NCI-H345 treated with DMSO at 0.1 percent for 48 hours (cell line): ENCODE measurements around the gene RPL36AL.
"Not testable (repeated sequence)": the region's sequence is repeated elsewhere in the genome, so short reads cannot be mapped to it uniquely, and the experiment has no call there.

Source experiments
- DNase-seq: peaks from one replicate; lab custom pipeline; 2025; ENCODE audit not compliant: unreplicated experiment; lab: John Stamatoyannopoulos, UW

Gene RPL36AL

DNA sequence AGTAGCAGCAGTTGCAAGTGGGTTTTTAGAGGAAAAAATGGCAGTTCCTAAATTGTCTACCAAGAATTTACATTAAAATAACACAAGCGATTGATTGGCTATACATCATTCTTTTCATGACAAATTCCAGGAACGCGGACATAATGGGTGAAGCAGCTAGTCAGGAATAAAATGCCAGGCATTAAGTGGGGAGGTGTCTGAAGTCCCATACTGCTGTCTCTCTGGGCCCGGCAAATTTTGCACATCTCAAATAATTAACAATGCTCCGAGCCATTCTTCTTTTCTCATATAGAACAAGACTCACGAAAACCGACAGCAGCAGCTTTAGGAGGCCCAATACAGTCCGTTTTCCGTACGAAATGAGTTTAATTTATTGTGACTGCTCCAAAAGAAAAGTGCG is 696 bp downstream of the RPL36AL start:
- DNase-seq = no peak

DNA sequence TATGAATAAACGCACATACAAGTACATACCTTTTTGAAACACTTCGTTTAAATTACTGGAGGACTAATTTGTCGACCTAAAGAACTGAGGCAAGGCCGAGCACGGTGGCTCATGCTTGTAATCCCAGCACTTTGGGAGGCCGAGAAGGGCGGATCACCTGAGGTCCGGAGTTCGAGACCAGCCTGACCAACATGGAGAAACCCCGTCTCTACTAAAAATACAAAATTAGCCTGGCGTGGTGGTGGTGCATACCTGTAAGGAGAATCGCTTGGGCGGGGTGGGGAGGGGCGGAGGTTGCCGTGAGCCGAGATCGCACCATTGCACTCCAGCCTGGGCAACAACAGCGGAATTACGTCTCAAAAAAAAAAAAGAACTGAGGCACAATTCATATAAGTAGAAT is 1.2 kb downstream of the RPL36AL start:
- not testable (repeated sequence) for DNase-seq

DNA sequence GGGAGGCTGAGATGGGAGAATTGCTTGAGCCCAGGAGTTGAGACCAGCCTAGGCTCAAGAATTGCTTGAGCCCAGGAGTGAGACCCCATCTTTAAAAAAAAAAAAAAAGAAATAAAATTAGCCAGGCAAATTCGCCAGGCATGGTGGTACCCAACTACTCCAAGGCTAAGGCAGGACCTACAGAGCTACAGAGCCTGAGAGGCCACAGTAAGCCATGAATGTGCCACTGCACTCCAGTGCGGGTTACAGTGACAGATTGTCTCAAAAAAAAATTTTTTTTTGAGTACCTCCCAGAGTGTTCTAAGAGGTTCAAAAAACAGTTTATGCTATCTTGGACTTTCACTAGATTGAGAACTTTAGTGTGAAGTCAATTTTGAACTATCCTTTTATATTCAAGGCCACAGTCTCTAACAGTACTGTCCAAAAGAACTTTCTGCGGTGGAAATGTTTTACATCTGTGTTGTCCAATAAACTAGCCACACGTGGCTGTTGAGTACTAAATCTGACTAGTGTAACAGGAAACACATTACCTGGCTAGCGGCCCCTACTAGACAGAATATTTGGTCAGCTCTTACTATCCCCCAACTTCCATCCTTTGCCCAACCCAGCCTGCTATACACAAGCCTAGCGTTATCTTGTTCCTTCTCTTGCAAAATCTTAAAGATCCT is 2.4 kb downstream of the RPL36AL start:
- no peak for DNase-seq

DNA sequence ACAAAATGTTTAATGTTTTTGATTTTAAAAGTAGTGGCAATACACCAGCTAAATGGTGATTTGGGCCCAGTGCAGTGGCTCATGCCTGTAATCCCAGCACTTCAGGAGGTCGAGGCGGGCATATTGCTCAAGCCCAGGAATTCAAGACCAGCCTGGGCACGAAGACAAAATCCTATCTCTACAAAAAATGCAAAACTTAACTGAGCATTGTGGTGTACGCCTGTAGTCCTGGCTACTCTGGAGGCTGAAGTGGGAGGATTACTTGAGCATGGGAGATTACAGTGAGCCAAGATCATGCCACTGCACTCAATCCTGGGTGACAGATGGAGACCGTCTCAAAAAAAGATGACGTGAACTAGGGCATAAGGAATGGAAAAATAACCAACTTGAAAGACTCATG is 4.7 kb downstream of the RPL36AL start:
- DNase-seq = no peak

DNA sequence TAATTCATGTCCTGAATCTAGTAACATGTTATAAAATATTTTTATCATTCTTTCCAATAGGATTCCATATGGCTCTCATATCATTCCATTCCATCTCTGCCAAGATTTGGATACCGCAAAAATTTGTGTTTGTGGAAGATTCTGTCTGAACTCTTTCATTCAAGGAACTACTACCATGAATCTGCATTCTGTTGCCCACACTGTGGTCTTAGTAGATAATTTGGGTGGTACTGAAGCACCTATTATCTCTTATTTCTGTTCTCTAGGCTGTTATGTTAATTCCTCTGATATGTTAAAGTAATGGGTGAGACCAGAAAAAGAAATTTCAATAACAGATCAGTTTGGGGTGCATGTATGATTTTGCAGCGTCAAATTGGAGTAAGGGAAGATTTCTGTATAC is 6.2 kb downstream of the RPL36AL start:
- no peak for DNase-seq

DNA sequence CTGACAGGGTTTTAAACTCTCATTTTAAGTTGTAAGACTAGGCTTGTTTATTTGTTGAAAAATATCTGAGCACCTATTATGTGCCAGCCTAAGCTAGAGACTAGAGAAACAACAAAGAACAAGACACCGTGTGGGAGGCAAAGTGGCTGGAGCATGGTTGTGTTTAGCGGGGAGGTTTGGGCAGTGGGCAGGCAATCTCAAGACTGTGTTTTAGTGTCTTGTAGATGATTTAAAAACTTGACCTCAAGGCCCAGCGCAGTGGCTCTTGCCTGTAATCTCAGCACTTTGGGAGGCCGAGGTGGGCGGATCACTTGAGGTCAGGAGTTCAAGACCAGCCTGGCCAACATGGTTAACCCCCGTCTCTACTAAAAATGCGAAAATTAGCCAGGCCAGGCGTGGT is 7.8 kb downstream of the RPL36AL start:
- DNase-seq = no peak

DNA sequence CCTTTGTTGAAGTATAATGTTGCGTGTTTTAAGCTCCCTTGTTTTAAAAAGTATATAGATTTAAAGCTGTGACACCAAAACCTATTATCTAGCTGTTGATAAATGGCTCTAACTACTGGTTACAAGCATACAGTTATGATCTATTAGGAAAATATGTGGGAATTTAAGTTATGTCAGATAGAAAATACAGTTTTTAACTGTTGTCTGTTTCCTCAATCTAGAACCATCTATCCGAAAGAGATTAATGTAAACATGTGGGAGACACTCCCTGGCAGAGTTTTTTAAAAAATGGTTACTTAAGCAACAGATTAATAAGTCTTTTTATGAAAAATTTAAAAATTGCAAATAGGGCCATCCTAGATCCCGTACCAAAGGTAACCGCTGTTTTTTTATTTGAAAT is 8.2 kb downstream of the RPL36AL start:
- DNase-seq = no peak

DNA sequence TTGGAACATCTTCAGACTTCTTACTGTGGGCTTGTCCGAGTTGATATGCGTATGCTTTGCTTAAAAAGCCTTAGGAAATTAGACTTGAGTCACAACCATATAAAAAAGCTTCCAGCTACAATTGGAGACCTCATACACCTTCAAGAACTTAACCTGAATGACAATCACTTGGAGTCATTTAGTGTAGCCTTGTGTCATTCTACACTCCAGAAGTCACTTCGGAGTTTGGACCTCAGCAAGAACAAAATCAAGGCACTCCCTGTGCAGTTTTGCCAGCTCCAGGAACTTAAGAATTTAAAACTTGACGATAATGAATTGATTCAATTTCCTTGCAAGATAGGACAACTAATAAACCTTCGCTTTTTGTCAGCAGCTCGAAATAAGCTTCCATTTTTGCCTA is 12.8 kb downstream of the RPL36AL start:
- no peak for DNase-seq

DNA sequence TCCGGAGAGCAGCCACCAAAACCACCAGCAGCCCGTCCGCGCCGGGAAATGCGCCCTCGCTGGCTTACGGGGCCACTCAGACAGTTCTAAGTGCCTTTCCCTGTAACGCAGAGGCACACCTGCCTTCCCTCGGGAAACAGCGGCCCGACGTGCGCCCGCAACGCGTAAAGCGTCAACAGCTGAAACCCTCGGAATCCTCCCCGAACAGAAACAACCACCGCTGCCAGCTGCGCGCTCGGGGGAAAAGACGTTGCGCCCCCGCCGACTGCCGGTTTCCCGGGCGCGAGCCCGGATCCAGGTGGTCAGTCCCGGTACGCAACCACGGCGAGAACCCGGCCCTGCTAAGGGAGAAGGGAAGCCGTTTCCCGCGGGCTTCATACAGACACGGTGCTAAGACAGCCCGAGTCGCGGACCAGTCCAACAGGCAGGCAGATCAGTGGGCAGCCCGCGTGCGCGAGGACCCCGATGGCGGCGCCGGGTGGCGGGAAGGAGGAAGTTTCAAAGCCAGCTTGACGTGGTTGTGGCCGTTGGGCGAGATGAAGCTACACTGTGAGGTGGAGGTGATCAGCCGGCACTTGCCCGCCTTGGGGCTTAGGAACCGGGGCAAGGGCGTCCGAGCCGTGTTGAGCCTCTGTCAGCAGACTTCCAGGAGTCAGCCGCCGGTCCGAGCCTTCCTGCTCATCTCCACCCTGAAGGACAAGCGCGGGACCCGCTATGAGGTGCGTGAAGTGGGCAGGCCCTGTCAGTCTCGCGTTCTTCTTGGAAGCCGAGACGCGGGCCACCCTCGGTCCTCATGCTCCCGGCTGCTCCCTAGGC is 21.7 kb downstream of the RPL36AL start, which contains the start of gene LRR1:
LRR1 (plus strand) TSS at position 456 of the 816 bp plus-strand sequence; CDS start at position 537, 81 bp downstream.
- peak; percentile 80 for DNase-seq

DNA sequence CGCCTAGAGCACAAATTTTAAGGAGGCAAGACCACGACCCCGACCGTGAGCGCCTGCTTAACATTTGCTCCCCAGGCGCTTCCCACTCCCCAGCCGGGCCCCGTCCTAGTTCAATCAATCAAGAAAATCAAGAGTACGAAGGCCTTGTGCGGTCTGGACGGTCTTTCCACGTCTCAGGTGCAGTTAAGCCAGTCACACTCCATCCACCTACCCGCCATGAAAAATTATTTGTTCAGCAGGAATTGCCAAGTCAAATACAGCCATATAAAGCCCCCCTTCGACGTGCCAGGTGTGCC is 22.3 kb downstream of the RPL36AL start:
- no peak for DNase-seq

DNA sequence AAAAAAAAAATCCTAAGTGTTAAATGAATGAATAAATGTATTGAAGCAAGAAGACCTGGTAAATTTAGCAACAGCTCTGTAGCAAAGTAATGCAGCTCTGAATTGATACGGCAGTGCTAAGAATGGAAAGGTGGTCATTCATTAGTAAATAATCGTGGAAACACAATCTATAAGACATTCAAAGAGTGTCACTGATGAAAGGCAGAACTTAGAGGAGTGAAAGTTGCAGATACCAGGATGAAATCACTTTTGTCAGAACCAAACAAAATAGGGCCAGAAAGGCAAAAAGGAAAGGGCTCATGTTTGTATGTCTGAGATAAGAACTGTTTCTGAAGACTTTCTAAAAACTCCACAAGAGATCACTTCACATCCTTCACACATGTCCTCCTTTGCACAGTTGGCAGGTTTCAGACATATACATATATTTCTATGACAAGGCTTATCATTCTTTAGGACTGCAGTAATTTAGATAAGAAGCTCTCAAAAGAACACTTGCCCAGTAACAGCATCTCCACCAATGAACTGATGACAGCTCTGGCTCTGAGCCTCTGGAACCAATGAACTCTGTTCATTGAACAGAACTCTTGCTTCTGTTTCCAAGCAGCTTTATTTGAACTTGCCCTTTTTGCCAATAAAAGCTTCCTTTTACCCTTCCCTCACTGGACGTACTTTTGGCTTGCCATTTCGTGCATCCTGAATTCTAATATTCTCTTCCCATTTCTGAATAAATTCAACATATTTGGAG is 25.9 kb downstream of the RPL36AL start:
- DNase-seq = no peak

DNA sequence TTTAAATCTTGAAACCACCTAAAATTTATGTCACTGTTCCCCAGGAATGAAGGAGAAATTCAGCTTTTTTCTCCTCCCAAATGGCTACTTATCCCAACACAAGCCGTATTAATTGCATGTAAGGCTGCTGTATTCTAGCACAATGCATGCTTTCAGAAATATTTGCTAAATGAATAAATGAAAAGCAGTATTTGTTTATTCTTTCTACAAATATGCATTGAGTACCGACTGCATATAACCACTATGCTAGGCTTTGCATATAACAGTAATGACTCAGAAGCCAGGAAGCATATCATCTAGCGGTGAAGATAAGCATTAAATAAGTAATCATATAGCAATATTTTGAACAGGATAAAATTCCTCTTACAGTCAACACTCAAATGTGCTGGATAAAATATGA is 27.4 kb downstream of the RPL36AL start:
- no peak for DNase-seq

DNA sequence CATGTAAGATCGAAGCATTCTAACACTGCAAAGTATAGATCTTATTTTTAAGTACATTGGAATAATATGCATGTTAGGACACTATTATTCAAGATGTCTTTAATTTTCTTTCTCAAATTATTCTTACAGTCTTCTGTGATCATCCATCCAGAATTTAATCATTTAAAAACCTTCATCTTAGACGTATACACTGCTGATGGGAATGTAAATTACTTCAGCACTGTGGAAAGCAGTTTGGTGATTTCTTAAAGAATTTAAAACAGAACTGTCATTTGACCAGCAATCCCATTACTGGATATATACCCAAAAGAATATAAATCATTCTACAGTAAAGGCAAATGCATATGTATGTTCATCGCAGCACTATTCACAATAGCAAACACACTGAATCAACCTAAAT is 31.0 kb downstream of the RPL36AL start:
- DNase-seq = no peak

DNA sequence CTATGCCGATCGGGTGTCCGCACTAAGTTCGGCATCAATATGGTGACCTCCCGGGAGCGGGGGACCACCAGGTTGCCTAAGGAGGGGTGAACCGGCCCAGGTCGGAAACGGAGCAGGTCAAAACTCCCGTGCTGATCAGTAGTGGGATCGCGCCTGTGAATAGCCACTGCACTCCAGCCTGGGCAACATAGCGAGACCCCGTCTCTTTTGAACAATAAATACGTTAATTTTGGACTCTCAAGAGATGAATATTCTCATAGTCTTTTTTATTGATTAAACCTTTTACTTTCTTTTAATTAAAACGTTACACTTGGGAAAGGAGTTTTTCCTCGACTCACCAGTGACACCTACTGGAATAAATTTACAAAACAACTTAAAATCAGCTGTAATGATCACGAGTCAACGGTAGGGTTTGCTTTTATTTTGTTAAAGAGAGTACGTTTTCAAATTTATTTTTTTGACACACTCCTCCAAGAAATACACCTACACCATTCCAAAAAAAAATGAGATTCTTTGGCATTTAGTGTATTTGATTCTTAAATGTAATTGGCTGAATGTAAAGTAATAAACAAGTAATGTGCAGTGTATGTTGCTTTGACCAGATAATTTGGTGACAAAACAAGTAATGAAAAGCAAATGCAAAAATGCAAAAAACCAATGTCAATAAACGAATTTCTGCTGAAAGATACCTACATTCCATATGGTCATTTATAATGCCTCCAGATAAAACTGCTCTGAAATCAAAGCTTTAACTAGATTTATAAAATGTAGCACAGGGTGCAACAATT is 33.6 kb downstream of the RPL36AL start:
- peak; percentile 78 for DNase-seq

DNA sequence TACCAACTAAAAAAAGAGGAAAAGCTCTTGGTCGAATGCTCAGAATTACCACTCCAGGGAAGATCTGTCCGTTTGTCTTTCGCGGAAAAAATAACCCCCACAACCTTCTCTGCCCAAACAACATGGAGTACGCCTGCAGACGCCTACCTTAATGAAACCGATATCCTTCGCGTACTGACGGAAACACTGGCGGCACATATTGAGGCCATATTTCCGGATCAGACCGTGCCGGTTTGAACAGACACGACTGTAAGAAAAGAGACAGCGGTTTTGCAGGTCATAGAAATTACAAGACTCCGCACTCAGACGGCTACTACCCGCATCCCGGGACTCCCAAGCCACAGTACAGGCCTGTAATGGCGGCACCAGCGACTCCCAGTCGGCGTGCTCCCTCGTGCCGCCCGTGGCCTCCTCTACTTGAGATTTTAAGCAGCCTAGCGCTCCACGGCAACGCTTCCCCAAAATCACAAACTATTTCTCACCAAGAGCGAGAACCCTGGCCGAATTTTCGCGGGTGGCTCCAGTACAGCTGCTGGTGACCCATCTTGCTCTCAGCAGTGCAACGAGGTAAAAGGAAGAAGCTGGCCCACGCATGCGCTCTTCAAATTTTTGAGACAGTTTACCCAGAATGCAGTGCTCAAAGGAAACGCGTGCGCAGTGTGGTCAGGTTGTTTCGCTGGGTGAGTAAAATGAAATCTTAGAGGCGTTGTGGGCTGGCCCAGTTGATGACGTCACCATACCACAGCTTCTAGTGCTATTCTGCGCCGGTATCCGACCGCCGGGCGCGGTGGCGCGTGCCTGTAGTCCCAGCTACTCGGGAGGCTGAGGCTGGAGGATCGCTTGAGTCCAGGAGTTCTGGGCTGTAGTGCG is 34.4 kb downstream of the RPL36AL start, which contains the start of gene RPS29:
RPS29 (minus strand) TSS at position 578 of the 870 bp plus-strand sequence; CDS start at position 544, 34 bp downstream.
- DNase-seq = peak; percentile 98

DNA sequence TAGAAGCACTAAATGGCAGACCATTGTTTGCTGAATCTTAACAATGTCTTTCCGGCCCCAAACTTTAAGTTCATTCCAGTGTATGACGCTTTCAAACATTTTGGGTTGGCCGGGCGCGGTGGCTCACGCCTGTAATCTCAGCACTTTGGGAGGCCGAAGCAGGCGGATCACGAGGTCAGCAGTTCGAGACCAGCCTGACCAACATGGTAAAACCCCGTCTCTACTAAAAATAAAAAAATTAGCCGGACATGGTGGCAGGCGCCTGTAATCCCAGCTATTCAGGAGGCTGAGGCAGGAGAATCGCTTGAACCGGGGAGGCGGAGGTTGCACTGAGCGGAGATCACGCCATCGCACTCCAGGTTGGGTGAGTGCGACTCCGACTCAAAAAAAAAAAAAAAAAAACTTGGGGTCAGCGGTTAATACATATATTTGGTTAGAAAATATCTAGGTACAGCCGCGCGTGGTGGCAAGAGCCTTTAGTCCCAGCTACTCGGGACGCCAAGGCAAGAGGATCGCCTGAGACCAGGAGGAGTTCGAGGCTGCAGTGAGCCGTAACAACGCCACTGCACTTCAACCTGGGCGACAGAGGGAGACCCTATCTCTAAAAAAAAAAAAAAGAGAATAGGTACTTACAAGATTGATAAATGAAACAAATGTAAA is 35.3 kb downstream of the RPL36AL start:
- not testable (repeated sequence) for DNase-seq

DNA sequence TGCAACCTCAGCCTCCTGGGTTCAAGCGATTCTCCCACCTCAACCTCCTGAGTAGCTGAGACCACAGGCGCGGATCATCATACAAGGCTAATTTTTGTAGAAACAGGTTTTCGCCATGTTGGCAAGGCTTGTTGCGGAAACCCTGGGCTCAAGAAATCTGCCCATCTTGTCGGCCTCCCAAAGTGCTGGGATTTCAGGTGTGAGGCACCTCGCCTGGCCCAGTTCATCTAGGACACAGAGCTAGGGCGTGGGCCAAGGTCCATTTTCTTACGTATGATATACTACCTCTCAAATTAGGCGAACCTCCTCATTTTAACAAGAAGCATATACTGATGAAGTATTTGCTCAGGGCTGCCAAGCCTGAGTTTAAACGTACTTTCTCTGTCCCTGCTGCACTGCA is 36.4 kb downstream of the RPL36AL start:
- DNase-seq = no peak

DNA sequence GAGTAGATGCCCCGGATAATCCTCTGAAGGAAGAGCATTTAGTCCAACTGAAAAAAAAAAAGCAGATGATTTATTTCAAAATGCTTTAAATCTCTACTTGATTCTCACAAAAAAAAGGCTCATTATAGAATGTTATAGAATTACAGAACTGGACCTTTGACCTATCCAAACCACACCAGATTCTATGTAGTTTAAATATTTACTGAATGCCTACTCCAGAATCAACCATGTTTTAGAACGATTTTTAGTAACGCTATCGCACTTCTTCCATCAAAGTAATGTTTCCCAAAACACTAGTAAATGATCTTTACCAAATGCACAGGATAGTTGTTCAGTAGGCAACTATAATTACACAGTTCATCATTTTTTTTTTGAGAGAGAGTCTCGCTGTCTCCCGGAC is 36.8 kb downstream of the RPL36AL start:
- DNase-seq = no peak

DNA sequence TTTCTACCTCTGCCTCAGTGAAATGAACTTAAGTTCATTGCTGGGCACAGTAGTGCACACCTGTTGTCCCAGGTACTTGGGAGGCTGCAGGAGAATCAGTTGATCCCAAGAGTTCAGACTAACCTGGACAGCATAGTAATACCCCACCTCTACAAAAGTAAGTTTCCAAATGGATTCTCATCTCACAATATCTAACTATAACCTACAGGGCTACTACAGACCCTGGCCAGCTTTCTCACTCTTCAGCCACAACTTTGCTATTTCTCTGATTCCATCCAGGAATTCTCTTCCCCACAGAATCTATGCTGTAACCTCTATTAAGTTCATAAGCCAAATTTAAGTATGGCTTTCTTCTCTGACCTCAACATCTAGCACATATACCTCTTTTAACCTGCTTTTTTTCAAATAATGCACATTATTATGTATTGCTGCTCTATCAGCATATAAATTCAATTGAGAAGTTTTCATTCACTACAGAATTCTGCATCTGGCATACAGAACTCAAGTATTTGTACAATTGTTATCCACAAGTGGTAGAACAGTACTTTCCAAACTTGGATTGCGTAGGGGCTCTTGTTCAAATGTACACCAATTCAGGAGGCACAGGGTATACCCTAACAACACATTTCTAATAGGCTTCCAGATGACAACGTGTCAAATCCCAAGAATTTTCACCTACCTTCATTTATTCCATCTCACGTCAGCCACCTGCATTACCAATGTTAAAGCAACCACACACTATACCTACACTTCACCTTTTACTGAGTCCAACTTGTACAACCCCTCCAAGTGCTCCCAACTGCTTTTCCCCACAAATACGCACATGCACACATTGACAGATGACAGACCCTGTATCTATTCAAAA is 38.1 kb downstream of the RPL36AL start:
- no peak for DNase-seq
